MM.1S (cell line): Measurements from ENCODE around the gene SLC9C1.

Experiments
- DNase-seq: peaks from one replicate; pipeline ENCODE4 v3.0.0-alpha.2; 2015
- H2AFZ ChIP-seq: fragments of 300-600 bp; sonication (generic); 2 replicates; pipeline ENCODE4 v1.6.0; 2016; ENCODE audit warnings: antibody characterized with exemption, low read length
- H3F3A ChIP-seq: fragments of 300-600 bp; sonication (generic); 2 replicates; pipeline ENCODE4 v1.6.1; 2016; ENCODE audit warnings: mild to moderate bottlenecking, antibody characterized with exemption, low read length, moderate library complexity, mixed read lengths; ENCODE audit not compliant: insufficient read depth
- H3K27ac ChIP-seq: fragments of 300-600 bp; sonication (generic); 2 replicates; pipeline ENCODE4 v1.5.1; 2016; ENCODE audit warnings: mild to moderate bottlenecking, low read length
- H3K27me3 ChIP-seq: fragments of 300-600 bp; sonication (generic); replicated peaks from 2 replicates; pipeline ENCODE4 v1.6.0; 2016; ENCODE audit warnings: low read length; ENCODE audit not compliant: insufficient read depth
- H3K36me3 ChIP-seq: fragments of 300-600 bp; sonication (generic); replicated peaks from 2 replicates; pipeline ENCODE4 v1.6.1; 2016; ENCODE audit warnings: mild to moderate bottlenecking, low read length, mixed read lengths; ENCODE audit not compliant: insufficient read depth
- H3K4me1 ChIP-seq: fragments of 300-600 bp; sonication (generic); 2 replicates; pipeline ENCODE4 v1.6.1; 2016; ENCODE audit warnings: low read length, mixed read lengths
- H3K4me2 ChIP-seq: fragments of 300-600 bp; sonication (generic); 2 replicates; pipeline ENCODE4 v1.6.0; 2016; ENCODE audit warnings: low read depth, low read length
- H3K4me3 ChIP-seq: fragments of 300-600 bp; sonication (generic); 2 replicates; pipeline ENCODE4 v1.5.1; 2016; ENCODE audit warnings: low read length, mixed read lengths
- H3K79me2 ChIP-seq: fragments of 300-600 bp; sonication (generic); 2 replicates; pipeline ENCODE4 v1.6.1; 2016; ENCODE audit warnings: mixed run types, low read length, mixed read lengths
- H3K9ac ChIP-seq: fragments of 300-600 bp; sonication (generic); 2 replicates; pipeline ENCODE4 v1.6.1; 2016; ENCODE audit warnings: low read length, mixed read lengths
- H3K9me2 ChIP-seq: fragments of 300-600 bp; sonication (generic); replicated peaks from 2 replicates; pipeline ENCODE4 v1.6.1; 2016; ENCODE audit warnings: mild to moderate bottlenecking, low read length, mixed read lengths; ENCODE audit not compliant: insufficient read depth
- H3K9me3 ChIP-seq: fragments of 300-600 bp; sonication (generic); replicated peaks from 2 replicates; pipeline ENCODE4 v1.6.1; 2016; ENCODE audit warnings: mild to moderate bottlenecking, low read length, mixed read lengths; ENCODE audit not compliant: insufficient read depth
- H4K20me1 ChIP-seq: fragments of 300-600 bp; sonication (generic); 2 replicates; pipeline ENCODE4 v1.6.1; 2016; ENCODE audit warnings: mild to moderate bottlenecking, low read length, moderate library complexity, mixed read lengths; ENCODE audit not compliant: insufficient read depth
- EZH2 ChIP-seq: fragments of 300-600 bp; sonication (generic); optimal IDR thresholded peaks from 2 replicates; pipeline ENCODE3; 2017; ENCODE audit warnings: low read depth, mild to moderate bottlenecking, antibody characterized with exemption, low read length, mixed read lengths
- EZH2phosphoT487 ChIP-seq: fragments of 300-600 bp; sonication (generic); IDR thresholded peaks from 2 replicates; pipeline ENCODE4 v1.6.1; 2018; ENCODE audit warnings: antibody characterized with exemption, low read length
- TF ChIP-seq, protein P1 (sequence below): fragments of 300-600 bp; sonication (generic); IDR thresholded peaks from 2 replicates; pipeline ENCODE4 v1.5.1; 2016; ENCODE audit warnings: antibody characterized with exemption, low read length, mixed read lengths

SLC9C1 gene

DNA sequence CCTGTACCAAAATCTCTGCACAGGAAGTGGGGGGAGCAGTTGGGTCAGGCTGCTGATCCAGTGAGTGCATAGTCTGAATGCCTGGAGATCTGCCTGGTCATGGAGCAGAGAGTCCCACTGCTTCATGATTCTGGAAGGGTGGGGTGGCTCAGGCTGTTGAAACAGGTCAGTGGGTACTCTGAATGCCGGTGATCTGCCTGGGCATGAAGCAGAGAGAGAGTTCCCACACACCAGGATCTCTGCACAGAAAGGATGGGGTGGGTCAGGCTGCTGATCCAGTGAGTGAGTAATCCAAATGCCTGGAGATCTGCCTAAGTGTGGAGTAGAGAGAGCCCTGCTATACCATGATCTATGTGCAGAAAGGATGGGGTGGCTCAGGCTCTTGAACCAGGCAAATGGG is 144.9 kb downstream of the SLC9C1 start:
- no peak overlapping the region for H2AFZ ChIP-seq
- no peak overlapping the region for H3K9ac ChIP-seq
- H3K9me2 ChIP-seq = no peaks in the 10 kb centered on the region
- no peaks in the 10 kb centered on the region for H3K79me2 ChIP-seq
- no peaks in the 10 kb centered on the region for H3K36me3 ChIP-seq
- no peaks in the 10 kb centered on the region for H3K27me3 ChIP-seq
- H3K27ac ChIP-seq = no peak overlapping the region
- TF ChIP-seq, protein P1, sequence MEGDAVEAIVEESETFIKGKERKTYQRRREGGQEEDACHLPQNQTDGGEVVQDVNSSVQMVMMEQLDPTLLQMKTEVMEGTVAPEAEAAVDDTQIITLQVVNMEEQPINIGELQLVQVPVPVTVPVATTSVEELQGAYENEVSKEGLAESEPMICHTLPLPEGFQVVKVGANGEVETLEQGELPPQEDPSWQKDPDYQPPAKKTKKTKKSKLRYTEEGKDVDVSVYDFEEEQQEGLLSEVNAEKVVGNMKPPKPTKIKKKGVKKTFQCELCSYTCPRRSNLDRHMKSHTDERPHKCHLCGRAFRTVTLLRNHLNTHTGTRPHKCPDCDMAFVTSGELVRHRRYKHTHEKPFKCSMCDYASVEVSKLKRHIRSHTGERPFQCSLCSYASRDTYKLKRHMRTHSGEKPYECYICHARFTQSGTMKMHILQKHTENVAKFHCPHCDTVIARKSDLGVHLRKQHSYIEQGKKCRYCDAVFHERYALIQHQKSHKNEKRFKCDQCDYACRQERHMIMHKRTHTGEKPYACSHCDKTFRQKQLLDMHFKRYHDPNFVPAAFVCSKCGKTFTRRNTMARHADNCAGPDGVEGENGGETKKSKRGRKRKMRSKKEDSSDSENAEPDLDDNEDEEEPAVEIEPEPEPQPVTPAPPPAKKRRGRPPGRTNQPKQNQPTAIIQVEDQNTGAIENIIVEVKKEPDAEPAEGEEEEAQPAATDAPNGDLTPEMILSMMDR = no peak
- TF ChIP-seq EZH2phosphoT487 (no peak), EZH2 (no peak)
- no peaks in the 10 kb centered on the region for H3K9me3 ChIP-seq
- H3K4me3 ChIP-seq = no peak overlapping the region
- no peaks in the 10 kb centered on the region for H3K4me1 ChIP-seq
- no peak for DNase-seq
- H3K4me2 ChIP-seq = no peak overlapping the region
- no peaks in the 10 kb centered on the region for H4K20me1 ChIP-seq
- H3F3A ChIP-seq = no peaks in the 10 kb centered on the region

DNA sequence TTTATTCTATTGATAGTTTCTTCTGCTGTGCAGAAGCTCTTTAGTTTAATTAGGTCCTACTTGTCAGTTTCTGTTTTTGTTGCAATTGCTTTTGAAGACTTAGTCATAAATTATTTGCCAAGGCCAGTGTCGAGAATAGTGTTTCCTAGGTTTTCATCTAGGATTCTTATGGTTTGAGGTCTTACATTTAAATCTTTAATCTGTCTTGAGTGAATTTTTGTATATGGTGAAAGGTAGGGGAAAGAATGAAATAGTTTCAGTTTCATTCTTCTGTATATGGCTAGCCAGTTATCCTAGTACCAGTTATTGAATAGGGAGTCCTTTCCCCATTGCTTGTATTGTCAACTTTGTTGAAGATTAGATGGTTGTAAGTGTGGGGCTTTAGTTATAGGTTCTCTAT is 150.3 kb downstream of the SLC9C1 start:
- Histone ChIP-seq H2AFZ (no peak overlapping the region), H3K4me3 (no peak overlapping the region), H3K9me3 (no peaks in the 10 kb centered on the region), H3K9ac (no peak overlapping the region), H3F3A (no peaks in the 10 kb centered on the region), H3K36me3 (no peaks in the 10 kb centered on the region), H3K4me2 (peak overlapping the region; percentile 26; the same call in 1 of the 2 replicates), H3K4me1 (peaks cover 9% of the 10 kb centered on the region), H4K20me1 (no peaks in the 10 kb centered on the region), H3K79me2 (no peaks in the 10 kb centered on the region), H3K27me3 (no peaks in the 10 kb centered on the region), H3K27ac (peak overlapping the region; percentile 21; the same call in 1 of the 2 replicates), H3K9me2 (no peaks in the 10 kb centered on the region)
- TF ChIP-seq, protein P1 = no peak
- no peak for TF ChIP-seq EZH2
- TF ChIP-seq EZH2phosphoT487 = no peak
- peak; percentile 26 for DNase-seq

DNA sequence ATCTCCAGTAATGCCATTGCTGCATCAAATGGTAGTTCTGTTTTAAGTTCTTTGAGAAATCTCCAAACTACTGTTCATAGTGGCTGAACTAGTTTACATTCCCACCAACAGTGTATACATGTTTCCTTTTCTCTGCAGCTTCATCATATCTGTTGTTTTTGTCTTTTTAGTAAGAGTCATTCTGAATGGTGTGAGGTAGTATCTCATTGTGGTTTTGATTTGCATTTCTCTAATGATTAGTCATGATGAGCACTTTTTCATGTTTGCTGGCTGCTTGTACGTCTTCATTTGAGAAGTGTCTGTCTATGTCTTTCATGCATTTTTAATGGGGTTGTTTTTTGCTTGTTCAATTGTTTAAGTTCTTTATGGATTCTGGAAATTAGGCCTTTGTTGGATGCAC is 150.8 kb downstream of the SLC9C1 start:
- Histone ChIP-seq H3K9ac (no peak overlapping the region), H3K27ac (peak overlapping the region; percentile 21; the same call in 1 of the 2 replicates)

More for the DNA sequence above, 150.8 kb downstream of the SLC9C1 start:
- Histone ChIP-seq H3K4me1 (peaks cover 9% of the 10 kb centered on the region), H3K4me2 (peak overlapping the region; percentile 26; the same call in 1 of the 2 replicates), H2AFZ (no peak overlapping the region), H3K36me3 (no peaks in the 10 kb centered on the region), H3K9me3 (no peaks in the 10 kb centered on the region), H3F3A (no peaks in the 10 kb centered on the region), H3K9me2 (no peaks in the 10 kb centered on the region), H3K79me2 (no peaks in the 10 kb centered on the region), H3K27me3 (no peaks in the 10 kb centered on the region), H4K20me1 (no peaks in the 10 kb centered on the region), H3K4me3 (no peak overlapping the region)
- no peak for TF ChIP-seq EZH2
- no peak for TF ChIP-seq EZH2phosphoT487
- TF ChIP-seq, protein P1 = no peak
- no peak for DNase-seq
